K562 (cell line): ENCODE data around the gene CAPN2. TPM values are rescaled to one million over a fixed set of nuclear protein-coding genes. Genes with fewer than 3 reads are reported as not detected.
A peak's percentile ranks its signal among the peaks of the same experiment; 100 is the strongest.

Experiments used
- BRD4 ChIP-seq: fragments of 200-600 bp; sonication (generic); IDR thresholded peaks from 2 replicates; pipeline ENCODE4 v1.6.1; 2017; ENCODE audit warnings: inconsistent platforms
- CXXC5 ChIP-seq: fragments of 250-450 bp; sonication (Bioruptor Pico); IDR thresholded peaks from 2 replicates; pipeline ENCODE4 v1.8.0; 2022; ENCODE audit warnings: inconsistent platforms, mild to moderate bottlenecking, moderate library complexity
- FOXK2 ChIP-seq, 2 experiments: fragments of 450-650 bp; IDR thresholded peaks in 1 of 2; conservative IDR thresholded peaks in 1 of 2; 2 replicates each; pipeline ENCODE4 v1.6.1; 2016; ENCODE audit warnings: low read depth in 2 of 2, mild to moderate bottlenecking in 1 of 2
- MXD1 ChIP-seq: fragments of 250-450 bp; sonication (Bioruptor Pico); IDR thresholded peaks from 2 replicates; pipeline ENCODE4 v1.8.0; 2021; ENCODE audit warnings: borderline replicate concordance, mild to moderate bottlenecking, moderate library complexity; ENCODE audit not compliant: poor library complexity, severe bottlenecking
- NEUROD1 ChIP-seq: fragments of 150-350 bp; IDR thresholded peaks from 2 replicates; pipeline ENCODE4 v1.6.1; 2014; ENCODE audit warnings: borderline replicate concordance, low read length, low read depth; ENCODE audit not compliant: partially characterized antibody
- ZFP1 ChIP-seq: fragments of 450-650 bp; formaldehyde crosslinking; IDR thresholded peaks from 2 replicates; pipeline ENCODE4 v1.4.0; 2020; ENCODE audit warnings: mild to moderate bottlenecking, mixed read lengths
- ZNF79 ChIP-seq: fragments of 250-450 bp; sonication (Bioruptor Pico); IDR thresholded peaks from 2 replicates; pipeline ENCODE4 v1.4.0; 2020; ENCODE audit warnings: low read depth, mild to moderate bottlenecking, moderate library complexity
- polyA plus RNA-seq, 8 experiments: library from polyadenylated mRNA; depleted of rRNA in 4 of 8; stranded (reverse) in 5 of 8; unstranded in 3 of 8; fragments of >200 nt; fragmentation: Nextera tagmentation in 2 of 8; fragmentation: Illumina TruSeq in 1 of 8; extraction: Ambion mirVana in 2 of 8; extraction: Trizol in 1 of 8; gene quantifications; 2 replicates each; pipeline versions ENCODE4 v1.2.1 to v1.2.3, GENCODE V29; 2011 to 2014; ENCODE audit warnings: inconsistent platforms in 1 of 8, missing spikeins in 1 of 8
- total RNA-seq, 7 experiments: library from RNA; depleted of rRNA in 6 of 7; stranded (reverse); fragments of >200 nt in 6 of 7; fragmentation: Illumina TruSeq in 2 of 7; extraction: Trizol in 2 of 7; gene quantifications; 2 replicates each; pipeline versions ENCODE4 v1.2.1 to v1.2.3, GENCODE V29; 2011 to 2021; ENCODE audit warnings: low replicate concordance in 1 of 7
- TF ChIP-seq, protein P1 (sequence below): fragments of 250-450 bp; sonication (Bioruptor Pico); IDR thresholded peaks from 2 replicates; pipeline ENCODE4 v1.5.0; 2021; ENCODE audit warnings: mild to moderate bottlenecking, moderate library complexity

Gene CAPN2
- total and polyA plus RNA-seq, 9 of the 15 experiments (the other 6 are each of a cell fraction or from before 2014, with no cell fraction given) = 24.6 to 157 (median 101) TPM

DNA sequence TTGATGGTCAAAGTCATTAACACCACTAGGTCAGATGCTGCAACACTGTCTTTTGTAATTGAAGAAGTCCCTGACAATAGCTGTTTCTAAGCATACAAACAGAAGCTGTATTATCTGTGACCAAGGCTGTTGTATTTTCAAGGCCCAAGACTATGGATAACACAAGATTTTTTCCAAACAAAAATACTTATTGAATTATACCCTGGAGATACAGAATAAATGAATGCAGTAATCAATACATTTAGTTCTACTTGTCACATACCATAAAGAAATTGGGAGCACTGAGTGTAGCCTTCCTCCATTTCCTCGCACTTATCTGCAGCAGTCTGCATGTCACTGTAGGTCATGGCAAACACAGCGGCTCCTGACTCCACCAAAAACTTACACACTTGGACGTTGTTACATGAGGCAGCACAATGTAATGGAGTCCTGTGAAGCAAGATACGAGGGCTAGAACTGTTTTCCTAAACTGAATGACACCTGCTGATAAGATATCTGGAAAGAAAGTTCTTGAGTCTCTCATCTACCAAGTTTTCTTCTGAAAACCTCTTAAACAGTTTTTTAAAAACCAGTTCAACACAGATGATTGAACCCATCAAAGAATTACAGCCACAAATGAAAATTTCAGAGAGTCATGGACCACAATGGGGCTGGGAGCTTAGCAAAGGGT is 76.5 kb downstream of the CAPN2 start (continued):
- TF ChIP-seq, protein P1, sequence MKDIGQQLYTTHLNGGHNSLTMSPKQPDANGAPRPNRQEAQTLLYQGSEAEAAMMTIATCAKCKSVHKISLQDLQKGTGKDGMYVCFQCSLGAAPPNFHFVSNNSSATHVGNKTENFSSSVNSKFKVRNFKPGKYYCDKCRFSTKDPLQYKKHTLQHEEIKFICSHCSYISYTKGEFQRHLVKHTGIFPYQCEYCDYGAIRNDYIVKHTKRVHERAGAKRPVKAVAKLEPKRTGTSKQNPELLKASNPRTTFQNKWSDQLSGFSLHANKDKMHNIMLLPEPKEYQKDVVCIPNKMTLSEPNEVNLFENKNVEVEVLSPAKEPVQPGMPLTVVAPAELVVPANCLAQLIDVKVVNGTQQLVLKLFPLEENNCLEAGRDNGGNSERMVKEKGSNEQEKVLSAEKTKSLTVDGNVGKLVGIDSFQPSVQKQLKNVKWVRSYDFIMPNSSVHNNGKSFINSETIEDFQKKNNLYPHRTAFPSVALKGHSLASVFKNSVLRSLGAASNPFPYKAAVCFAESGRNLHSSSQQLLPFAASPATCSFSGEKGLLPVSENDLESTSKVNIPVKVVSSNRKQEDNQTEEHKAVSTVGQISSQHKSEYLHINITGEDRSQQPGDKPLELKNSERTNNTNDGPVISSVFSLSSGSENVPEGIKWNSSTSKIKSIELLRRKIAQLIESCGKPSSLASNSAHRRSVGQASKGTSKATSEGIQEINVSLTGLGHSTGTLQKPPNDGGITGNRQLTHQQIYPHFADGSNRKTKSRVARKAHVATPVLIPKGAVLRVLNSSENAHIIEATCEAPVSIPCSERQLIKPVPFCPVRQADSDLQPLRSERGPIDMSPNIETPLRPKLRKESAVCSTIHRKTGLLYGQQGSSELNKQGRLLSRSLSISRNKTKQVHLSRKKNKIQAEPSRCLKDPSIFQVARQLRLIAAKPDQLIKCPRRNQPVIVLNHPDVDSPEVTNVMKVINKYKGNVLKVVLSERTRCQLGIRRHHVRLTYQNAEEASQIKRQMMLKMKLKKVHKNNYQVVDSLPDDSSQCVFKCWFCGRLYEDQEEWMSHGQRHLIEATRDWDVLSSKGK (CRISPR knock-in tag) = no peak
- TF ChIP-seq ZFP1 (CRISPR knock-in tag) (no peak), BRD4 (peak; percentile 80; the same call in 1 of the 2 replicates), CXXC5 (CRISPR knock-in tag) (peak; percentile 96), ZNF79 (CRISPR knock-in tag) (no peak; the same call in 1 of the 2 replicates), NEUROD1 (peak; percentile 92), FOXK2 (conservative IDR thresholded peaks at IDR 0.05 in 1 of 2, IDR thresholded peaks at IDR 0.05 in 1 of 2; ENCODE audit: low read depth in 2 of 2) (peak; percentile 52 to 78), MXD1 (CRISPR knock-in tag) (no peak)
- TF ChIP-seq, all 486 proteins: peak for 221
